SKM-1 treated with dmso at 0.1 percent for 144 hours (cell line): ENCODE data around the gene HAUS5.
"Not testable (repeated sequence)": the region's sequence is repeated elsewhere in the genome, so short reads cannot be mapped to it uniquely, and the experiment has no call there.

Source experiments
- DNase-seq: peaks from one replicate; lab custom pipeline; 2025; ENCODE audit not compliant: unreplicated experiment; lab: John Stamatoyannopoulos, UW

The HAUS5 gene

GRCh38 chr19:35642798-35643254 is 30.3 kb downstream of the HAUS5 start:
- no peak for DNase-seq

GRCh38 chr19:35643255-35644205 is 31.0 kb downstream of the HAUS5 start:
- DNase-seq, result peak; percentile 78

- DNase-seq, result peak; percentile 94
These were observed 31.9 kb downstream of the HAUS5 start for GRCh38 chr19:35644206-35644986.

- DNase-seq, result peak; percentile 73
These were observed 32.6 kb downstream of the HAUS5 start for GRCh38 chr19:35644987-35645679.

GRCh38 chr19:35645680-35646511 is 33.4 kb downstream of the HAUS5 start:
- no peak for DNase-seq

- DNase-seq, result peak; percentile 98
These were observed 35.8 kb downstream of the HAUS5 start, which contains the start of gene COX6B1 for GRCh38 chr19:35648017-35648961. Gene COX6B1, plus strand, starts transcription at chr19:35648323. Its CDS starts 2,921 bp downstream, at chr19:35651244.

- DNase-seq, result no peak
These were observed 38.0 kb downstream of the HAUS5 start for GRCh38 chr19:35650581-35650980.

- DNase-seq, result not testable (repeated sequence)
These were observed 42.3 kb downstream of the HAUS5 start for GRCh38 chr19:35654828-35655227.

- DNase-seq, result no peak
These were observed 43.1 kb downstream of the HAUS5 start for GRCh38 chr19:35655600-35655999.

GRCh38 chr19:35656700-35657099 is 44.2 kb downstream of the HAUS5 start:
- DNase-seq, result no peak

GRCh38 chr19:35657904-35658700 is 45.6 kb downstream of the HAUS5 start:
- DNase-seq, result no peak

GRCh38 chr19:35661995-35662340 is 49.4 kb downstream of the HAUS5 start:
- no peak for DNase-seq

- no peak for DNase-seq
These were observed 51.4 kb downstream of the HAUS5 start for GRCh38 chr19:35663981-35664380.

GRCh38 chr19:35665157-35665556 is 52.6 kb downstream of the HAUS5 start:
- DNase-seq, result no peak

GRCh38 chr19:35665604-35666003 is 53.1 kb downstream of the HAUS5 start:
- DNase-seq, result no peak

GRCh38 chr19:35666251-35666913 is 53.8 kb downstream of the HAUS5 start, which contains the start of gene UPK1A:
Gene UPK1A, plus strand, starts transcription at chr19:35666517. Its CDS starts 296 bp downstream, at chr19:35666813.
- DNase-seq, result no peak

- no peak for DNase-seq
These were observed 57.0 kb downstream of the HAUS5 start for GRCh38 chr19:35669566-35669965.

GRCh38 chr19:35669974-35670373 is 57.4 kb downstream of the HAUS5 start:
- no peak for DNase-seq
